ENCODE data around the gene RDX.
"Not testable (repeated sequence)": the region's sequence is repeated elsewhere in the genome, so short reads cannot be mapped to it uniquely, and the experiment has no call there.

Gene RDX

DNA sequence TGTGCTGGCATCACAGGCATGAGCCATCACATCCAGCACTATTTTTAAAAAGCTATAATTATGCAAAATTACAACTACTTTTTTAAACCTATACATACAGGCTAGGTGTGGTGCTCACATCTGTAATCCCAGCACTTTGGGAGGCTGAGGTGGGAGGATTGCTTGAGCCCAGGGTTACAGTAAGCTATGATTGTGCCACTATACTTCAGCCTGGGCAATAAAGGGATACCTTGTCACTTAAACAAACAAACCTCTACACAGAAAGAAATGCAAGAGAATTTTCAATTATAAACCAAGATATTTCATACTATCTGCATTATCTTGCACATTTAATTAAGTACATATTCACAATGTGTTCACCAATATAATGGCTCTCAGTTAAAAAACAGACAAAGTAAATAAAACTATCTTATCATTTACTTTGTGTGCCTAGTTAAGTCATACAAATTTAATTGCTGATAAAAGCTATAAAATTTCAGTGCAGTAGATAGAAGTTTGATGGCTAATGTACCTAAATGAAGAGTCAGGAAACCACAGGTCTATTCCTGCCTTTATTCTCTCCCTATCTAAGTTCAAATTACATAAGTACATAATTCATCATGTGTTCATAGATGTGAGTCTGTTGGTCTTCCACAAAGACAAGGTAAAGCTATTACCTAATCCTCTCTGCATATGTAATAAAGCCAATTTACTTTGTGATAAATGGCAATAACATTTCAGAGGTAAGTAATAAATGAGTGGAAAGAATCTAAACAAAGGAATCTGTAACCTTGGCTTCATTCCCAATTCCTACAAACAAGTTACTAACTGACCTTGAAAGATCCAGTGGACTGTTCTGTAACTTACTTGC, 9.0 kb upstream of the RDX start:
- no peak for DNase-seq (ENCODE audit: low spot score)

DNA sequence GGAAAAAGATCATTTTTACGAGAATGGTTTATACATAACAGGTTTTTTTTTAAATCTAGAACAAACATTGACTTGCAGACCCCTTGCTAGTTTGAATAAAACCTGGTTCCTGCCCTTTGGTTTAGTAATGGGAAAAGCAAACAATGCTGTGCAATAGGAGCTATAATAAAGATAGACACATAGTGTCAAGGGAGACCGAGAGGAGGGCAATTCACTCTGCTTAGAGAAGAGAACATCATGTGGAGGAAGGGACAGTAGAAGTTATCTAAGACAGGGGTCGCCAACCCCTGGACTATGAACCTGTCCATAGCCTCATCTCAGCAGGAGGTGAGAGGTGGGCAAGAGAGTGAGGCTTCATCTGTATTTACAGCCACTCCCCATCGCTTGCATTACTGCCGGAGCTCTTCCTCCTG, 7.0 kb upstream of the RDX start:
- no peak for DNase-seq (ENCODE audit: low spot score)

DNA sequence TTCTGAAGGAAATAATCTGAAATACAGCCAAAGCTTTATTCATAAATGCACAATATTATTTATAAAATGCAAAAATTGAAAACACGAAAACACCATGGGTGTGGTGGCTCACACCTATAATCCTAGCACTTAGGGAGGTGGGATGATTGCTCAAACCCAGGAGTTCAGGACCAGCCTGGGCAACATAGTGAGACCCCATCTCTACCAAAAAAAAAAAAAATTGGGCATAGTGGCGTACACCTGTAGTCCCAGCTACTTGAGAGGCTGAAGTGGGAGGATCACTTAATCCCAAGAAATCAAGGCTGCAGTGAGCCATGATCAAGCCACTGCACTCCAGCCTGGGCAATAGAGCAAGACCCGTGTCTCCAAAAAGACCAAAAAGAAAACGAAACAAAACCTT, 5.2 kb upstream of the RDX start:
- DNase-seq (ENCODE audit: low spot score) = no peak

DNA sequence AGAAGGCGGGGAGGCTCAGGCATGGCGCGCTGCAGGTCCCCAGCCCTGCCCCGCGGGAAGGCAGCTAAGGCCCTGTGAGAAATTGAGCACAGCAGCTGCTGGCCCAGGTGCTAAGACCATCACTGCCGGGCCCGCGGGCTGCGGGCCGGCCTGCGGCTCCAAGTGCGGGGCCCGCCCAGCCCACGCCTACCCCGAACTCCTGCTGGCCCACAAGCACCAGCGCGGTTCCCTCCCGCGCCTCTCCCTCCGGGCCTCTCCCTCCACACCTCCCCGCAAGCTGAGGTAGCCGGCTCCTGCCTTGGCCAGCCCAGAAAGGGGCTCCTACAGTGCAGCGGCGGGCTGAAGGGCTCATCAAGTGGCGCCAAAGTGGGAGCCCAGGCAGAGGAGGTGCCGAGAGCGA, 4.6 kb upstream of the RDX start:
- DNase-seq (ENCODE audit: low spot score) = no peak

DNA sequence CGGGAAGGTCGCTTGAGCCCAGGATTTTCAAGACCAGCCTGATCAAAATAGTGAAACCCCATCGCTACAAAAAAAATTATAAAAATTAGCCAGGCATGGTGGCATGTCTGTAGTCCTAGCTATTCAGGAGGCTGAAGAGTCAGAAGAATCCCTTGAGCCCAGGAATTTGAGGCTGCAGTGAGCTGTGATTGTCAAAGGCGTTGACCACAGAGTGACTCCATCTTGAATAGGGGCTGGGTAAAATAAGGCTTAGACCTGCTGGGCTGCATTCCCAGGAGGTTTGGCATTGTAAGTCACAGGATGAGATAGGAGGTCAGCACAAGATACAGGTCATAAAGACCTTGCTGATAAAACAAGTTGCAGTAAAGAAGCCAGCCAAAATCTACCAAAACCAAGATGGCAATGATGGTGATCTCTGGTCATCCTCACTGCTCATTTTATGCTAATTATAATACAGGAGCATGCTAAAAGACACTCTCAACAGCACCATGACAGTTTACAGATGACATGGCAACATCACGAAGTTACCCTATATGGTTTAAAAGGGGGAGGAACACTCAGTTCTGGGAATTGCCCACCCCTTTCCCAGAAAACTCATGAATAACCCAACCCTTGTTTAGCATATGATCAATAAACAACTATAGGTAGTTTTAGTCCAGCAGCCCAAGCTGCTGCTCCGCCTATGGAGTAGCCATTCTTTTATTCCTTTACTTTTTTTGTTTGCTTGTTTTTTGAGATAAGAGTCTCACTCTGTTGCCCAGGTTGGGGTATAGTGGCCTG, 2.8 kb upstream of the RDX start:
- DNase-seq (ENCODE audit: low spot score) = no peak

DNA sequence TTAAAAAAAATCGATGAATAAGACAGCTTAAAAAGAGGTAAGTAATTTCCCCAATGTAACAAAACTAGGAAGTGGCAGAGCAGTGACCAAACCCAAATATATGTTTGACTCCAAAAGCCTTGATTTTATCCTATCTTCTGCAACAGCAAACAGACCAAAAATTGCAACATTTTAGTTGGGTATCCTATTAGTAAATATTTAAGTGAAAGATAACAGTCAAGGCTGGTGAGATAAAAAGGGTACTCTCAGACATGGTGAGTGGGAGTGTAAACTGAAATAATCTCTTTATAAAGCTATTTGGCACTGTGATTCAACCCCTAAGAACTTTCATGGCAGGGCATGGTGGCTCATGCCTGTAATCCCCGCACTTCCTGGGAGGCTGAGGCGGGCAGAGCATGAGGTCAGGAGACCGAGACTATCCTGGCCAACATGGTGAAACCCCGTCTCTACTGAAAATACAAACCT, 1.9 kb upstream of the RDX start:
- DNase-seq (ENCODE audit: low spot score) = no peak

DNA sequence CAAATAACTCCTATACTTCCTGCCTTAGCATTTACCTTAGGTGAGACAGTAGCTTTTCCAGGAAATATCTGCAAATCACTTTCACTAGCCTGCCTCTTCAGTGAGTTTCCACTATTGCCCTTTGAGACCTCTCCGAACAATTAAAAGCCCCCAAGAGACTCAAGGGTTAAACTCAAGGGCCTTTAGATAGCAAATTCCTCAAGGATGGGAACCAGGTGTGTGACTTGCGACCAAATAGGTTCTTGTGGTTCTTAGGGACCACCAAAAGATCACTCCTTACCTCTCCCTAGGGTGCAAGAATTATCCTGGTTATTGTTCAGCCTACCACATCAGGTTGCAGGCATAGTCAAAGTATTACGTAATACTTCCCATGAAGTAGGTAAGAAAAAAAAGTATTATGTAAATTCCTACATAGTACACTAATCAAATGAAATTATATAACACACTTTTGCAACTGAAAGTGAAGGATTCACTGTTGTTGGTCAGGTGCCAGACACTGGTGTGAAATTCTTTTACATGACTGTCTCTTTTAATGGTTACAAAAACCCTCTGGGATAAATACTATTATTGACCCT, 1.4 kb upstream of the RDX start:
- no peak for DNase-seq (ENCODE audit: low spot score)

DNA sequence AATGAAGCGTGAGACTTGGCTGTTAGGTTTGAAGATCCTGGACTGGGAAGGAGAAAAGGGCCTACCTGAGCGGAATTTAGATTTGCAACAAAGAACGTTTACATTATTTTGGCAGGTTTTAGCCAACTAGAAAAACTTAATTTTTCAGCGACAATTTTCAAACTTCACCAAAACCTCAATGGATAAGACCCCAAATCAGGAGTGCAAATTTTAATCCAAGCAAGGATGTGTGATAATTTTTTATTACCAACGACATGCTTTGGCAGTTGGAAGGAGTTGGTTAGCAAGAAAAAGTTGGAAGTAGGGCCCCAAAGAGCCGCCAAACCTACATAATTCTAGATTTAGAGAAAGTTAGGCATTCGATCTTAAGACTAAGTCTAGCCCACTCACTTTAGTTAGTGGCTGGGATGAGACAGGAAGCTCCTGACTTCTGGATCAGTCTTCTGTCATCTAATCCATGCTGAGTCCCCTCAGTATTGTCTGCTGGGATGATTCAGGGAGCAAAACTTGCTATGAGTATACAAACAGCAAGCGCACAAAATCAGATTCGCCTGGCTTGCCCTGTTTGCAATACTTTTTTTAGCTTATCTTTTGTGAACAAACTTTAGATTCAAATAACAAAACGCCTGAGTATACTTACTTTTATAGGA, 787 bp upstream of the RDX start:
- no peak for DNase-seq (ENCODE audit: low spot score)

DNA sequence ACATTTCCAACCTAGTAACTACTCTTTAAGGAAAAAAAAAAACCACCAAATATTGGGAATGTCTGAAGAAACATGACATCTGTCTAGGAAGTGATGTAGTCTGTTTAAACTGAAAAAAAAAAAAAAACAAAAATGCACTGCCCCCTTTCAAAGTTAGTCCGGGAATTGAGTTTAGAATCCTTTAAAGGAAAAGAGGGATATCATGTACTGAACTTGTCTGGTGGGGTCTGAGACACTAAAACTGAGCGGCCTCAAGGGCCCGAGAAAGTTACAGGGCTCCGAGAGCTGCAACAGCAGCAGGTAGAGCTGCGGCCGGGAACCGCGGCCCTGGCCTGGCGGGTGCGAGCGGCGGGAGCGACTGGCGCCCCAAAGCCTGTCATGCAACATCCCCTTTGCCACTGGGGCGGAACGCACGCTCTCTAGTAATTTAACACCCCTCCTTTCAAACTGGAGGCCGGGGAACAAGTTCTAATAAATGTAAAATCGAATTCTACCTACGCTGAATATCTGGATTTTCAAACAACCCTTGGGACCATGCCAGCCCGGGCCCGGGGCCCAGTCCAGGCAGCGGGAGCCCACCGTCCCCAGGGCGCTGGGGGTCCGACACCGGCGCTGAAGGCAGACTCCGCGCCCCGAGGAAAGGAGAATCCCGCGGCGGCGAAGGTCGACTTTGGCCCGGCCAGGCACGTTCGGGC, 736 bp downstream of the RDX start:
- DNase-seq (ENCODE audit: low spot score) = peak; percentile 75

DNA sequence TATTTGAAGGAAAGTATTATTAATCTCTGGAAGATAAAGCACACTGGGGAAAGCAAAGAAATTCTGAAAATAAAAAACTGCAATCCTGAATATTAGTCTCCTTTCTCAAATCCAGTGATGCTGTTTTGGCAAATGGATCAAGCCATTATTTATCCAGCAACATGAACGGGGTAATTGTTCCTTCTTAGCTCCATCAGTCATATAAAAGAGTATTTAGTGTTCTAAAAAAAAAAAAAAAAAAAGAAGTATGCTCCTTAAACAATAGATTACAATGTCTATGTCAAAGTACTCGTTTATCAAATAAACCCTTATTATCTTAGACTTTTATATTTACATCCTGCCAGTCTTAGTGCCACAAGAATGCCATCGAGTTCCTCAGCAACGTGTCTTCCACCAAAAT, 1.3 kb downstream of the RDX start:
- no peak for DNase-seq (ENCODE audit: low spot score)

DNA sequence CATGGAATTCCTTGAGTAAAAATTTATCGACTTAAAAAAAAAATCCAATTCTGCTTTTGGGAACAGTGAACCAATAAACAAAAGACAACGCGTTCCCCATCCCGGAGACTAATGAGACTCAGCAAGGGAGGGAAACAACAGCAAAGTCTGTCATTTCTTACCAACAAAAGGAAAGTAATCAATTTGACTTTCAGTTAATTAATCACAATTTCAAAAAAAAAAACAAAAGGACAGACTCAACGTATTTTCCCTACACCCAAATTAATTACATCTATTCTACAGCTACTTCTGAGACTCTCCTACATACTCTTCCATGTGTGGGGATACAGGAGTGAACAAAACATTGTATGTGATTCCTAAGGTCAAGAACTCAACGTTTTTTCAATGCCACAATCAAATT, 1.9 kb downstream of the RDX start:
- no peak for DNase-seq (ENCODE audit: low spot score)

DNA sequence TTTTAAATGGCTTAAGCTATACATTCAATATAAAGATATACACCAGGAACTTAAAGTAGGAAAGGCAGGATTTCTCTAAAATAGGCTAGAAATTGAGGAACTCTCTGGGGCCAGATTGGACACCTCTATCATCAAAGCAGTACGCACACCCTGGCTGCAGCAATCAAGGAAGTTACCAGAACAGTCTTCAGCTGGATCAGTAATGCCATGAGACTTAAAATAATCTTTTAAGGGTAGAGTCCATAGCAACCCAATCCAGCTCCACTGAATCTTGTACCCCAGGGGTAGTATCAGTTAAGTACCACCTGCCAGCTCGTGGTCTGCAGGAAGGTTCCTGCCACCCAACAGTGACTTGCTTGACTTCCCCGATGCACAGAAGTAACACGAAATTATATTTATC, 3.0 kb downstream of the RDX start:
- DNase-seq (ENCODE audit: low spot score) = no peak

DNA sequence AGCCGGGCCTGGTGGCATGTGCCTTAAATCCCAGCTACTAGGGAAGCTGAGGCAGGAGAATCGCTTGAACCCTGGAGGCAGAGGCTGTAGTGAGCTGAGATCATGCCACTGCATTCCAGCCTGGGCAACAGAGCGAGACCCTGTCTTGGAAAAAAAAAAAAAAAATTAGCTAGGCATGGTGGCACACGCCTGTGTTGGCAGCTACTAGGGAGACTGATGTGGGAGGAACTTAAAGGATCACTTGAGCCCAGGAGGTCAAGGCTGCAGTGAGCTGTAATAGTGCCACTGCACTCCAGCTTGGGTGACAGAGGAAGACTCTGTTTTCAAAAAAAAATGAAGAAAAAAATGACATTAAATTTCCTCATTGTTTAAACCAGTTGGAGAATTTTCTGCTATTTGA, 4.3 kb downstream of the RDX start:
- not testable (repeated sequence) for DNase-seq (ENCODE audit: low spot score)

DNA sequence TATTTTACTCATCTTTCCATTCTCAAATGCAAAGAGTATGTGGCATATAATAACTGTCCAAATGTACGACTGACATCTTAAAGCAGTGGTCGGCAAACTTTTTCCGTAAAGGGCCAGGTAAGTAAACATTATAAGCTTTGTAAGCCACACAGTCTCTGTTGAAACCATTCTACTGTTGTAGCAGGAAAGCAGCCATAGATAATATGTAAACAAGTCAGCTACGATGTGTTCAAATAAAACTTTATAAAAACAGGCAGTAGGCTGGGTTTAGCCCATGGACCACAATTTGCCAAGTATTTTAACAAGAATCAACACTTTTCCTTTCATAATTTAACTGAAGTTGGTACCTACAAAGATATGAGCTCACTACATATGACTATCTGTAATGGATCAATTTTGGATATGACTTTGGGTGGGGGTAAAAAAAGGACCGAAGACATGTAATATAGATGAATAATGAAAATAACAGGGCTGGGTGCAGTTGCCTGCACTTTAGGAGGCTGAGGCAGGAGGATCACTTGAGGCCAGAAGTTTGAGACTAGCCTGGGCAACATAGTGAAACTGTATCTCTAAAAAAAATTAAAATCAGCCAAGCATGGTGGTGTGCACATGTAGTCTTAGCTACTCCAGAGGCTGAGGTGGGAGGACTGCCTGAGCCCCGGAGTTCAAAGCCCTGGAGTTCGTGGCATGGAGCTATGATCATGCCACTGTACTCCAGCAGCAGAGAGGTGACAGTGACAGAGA, 5.7 kb downstream of the RDX start:
- no peak for DNase-seq (ENCODE audit: low spot score)

DNA sequence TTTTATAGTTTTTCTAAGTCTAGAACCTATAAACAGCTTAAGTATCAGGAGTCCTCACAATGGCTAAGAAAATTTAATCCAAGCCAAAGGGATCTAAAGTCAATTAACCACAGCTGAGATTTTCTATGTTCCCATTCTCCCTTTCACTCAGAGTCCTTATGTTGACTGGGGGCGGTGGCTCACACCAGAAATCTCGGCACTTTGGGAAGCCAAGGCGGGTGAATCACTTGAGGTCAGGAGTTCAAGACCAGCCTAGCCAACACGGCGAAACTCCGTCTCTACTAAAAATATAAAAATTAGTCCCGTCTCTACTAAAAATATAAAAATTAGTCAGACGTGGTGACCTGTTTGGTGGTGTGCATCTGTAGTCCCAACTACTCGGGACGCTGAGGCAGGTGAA, 6.9 kb downstream of the RDX start:
- DNase-seq (ENCODE audit: low spot score) = no peak

DNA sequence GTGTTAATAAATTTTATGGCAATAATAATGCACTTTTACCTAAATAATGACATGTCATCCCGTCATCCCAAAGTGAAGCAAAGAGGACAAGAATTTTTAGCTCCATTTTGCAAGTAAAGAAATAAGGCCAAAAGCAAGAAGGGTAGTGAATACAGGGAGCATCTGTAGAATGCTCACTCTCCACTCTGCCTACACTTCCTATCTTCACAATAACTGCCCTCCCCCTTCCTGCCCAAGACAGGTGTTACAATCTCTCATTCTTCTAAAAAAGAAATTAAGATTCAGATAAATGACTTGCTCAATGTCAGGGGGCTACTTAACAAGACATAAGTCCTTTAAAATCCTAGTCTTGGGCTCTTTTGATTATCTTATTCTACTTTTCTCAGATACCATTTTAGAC, 8.9 kb downstream of the RDX start:
- no peak for DNase-seq (ENCODE audit: low spot score)

DNA sequence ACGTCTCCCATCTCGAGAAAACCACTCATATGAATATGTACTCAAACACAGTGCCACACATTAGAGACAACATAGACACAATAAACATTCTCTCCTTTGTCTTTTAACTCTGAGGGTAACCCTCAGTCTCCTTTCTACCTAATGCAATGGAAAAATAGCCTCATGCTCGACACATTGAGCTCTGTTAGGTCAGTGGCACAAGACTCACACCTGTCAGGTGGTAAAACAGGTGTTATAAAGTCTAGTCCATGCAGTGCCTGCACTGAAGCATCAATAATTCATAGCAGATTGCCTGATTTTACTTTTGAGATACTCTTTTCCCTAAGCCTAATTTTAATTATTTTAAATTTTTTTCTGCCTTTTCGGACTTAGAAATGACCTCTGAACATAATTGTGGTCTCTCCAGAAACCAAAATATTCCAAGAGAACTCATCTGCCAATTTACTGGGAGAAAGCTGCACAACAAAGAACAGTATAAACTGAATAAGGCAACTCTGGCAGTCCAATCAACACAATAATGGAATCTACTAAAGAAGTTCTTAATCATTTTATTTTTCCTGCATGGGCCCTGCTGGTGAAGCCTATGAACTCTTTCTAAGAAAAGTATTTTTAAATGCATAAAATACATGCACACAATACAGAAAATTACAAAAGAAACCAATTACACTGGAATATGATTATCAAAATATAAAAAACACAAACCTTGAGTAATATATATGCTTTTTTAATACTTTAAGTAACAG, 9.9 kb downstream of the RDX start:
- no peak for DNase-seq (ENCODE audit: low spot score)

DNA sequence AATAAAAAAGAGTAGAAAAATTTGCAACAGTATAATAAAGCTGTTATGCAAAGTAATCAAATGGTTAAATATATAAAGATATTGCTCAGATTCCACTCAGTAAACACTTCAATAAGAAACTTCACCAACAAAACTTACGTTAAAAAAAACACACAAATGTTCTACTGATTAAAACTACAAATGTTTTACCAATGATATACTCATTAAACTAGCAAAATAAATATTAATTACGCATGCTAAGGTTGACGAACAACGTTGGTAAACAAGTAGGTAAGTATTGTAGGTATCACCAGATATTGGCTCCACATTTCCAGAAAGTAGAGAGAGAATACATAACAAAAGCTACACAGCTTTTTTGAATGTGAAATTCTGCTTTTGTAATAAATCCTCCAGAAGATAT, 12.6 kb downstream of the RDX start:
- DNase-seq (ENCODE audit: low spot score) = no peak

DNA sequence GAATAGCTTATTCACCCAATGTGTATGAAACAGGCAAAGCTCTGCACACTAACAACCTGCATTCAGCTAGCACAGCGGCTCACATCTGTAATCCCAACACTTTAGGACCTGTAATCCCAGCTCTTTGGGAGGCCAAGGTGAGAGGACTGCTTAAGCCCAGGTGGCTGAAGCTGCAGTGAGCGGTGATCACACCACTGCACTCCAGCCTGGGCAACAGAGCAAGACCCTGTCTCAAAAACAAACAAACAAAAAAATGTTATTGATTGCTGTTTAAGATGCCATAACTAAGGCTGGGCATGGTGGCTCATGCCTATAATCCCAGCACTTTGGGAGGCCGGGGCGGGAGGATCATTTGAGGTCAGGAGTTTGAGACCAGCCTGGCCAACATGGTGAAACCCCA, 15.8 kb downstream of the RDX start:
- not testable (repeated sequence) for DNase-seq (ENCODE audit: low spot score)

DNA sequence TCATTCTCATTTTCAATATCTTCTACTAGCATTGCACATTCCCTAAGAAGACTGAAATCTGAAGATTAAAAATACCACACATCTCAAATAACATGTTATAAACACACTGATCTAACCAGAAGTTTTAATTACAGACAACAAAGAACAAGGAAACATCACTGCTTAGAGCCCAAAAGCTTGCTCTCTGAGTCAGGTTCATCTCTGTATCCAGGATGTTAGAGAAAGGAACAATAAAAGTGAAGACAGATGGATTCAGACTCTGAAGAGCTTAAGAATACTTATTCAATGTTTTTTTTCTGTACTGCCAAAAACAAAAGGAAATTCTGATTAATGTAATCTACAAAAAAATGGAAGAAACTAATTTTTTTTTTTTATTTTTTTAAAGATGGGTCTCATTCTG, 16.5 kb downstream of the RDX start:
- DNase-seq (ENCODE audit: low spot score) = no peak

DNA sequence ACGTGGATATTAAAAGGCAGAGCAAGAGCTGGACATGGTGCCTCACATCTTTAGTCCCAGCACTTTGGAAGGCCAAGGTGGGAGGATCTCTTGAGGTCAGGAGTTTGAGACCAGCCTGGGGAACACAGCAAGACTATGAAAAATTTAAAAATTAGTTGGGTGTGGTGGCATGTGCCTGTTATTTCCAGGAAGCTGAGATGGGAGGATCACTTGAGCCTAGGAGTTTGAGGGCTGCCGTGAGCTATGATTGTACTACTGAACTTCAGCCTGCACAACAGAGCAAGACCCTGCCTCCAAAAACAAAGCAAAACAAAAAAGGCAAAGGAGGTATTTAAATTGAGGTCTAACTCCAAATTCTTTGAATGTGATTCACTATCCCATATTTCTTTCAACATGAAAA, 23.5 kb downstream of the RDX start:
- DNase-seq (ENCODE audit: low spot score) = no peak

All from AG20443 (cell line).